DMS 273 (cell line): ENCODE measurements around the gene ASF1A.

ENCODE experiments used
- DNase-seq: peaks from one replicate; lab custom pipeline; 2025; ENCODE audit not compliant: unreplicated experiment; lab: John Stamatoyannopoulos, UW

ASF1A gene

DNA sequence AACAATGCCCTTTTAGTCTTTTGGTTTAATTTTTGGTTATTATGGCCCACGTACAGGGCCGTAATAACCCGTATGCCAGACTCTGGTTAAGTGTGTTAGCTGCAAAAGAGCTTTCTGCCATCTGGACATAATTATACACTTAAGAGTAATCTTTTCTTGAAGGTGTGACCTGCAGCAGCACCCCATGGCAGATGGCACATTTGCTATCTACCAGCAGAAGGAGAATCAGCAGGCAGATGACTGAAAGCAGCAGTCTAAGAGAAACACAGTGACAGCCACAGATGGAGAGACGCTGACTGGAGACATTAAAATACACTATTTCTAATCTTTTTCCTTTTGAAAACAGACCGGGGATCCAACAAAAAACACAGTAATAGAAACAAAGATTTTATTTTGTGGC is 18.7 kb downstream of the ASF1A start:
- DNase-seq = peak; percentile 97

DNA sequence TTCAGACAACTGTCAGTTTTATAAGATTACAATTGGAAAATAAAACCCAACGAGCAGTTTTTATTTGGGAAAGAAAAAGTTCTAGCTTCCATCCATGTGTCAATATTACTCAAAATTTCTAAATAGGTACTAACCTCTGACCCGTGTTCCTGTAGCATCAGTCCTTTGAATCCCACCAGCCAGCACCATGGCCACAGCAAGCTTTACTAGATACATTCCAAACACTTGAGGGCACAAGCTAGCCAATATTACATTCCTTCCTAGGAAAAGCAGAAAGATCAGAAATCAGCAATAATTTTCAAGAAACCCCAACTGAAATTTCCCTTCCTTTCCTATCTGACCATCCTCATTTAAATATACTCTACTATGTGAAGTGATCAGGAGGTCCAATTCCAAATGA is 19.2 kb downstream of the ASF1A start:
- DNase-seq = peak; percentile 31

DNA sequence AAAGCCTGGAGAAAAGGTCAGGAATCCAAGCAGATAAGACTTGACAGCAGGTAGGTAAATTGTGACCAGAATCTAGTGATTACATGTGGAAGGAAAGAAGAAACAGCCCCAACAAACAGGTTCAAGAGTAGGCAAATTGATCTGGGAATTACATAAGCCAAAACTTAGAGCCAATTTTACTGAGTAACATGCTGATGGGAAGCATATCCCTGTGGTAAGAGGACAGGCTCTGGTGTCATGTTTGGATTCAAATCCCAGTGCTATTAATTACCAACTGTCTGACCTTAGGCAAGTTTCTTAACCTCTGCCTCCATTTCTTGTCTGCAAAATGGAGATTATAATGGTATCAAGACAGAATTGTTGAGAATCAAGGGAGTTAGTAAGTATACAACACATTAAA is 20.6 kb downstream of the ASF1A start:
- no peak for DNase-seq

DNA sequence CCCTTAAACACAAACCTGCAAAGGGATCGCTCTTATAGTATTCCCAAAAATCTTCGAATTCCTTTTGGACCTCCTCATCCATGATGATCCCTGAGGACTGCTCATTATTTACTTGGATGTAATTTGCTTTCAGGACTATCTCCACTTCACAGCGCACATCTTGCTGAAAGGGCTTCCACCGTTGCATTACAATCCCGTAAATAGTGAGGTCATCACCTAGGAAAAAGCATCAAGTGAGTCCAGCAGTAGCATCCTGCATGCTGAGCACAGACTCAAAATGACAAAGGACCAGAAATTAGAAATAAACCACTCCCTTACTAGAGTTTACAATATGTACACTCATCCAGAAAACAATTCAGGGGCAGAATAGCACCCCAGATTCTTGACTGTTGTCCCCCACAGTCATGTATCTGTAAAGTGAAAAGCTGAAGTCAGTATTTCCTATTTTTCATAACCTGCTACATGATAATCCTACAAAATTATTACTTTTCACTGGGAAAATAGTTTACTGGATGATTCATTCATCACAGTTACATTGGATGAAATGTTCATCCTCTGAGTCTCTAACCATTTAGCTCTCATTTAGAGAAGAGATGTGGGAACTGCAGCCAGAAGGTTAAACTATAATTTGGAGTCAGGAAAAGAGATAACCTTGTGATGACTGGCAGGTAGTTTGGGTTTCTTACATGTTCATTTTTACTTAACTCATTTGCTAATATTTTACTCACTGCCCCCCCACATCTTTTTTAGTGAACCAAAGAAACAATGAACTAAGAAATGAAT is 23.8 kb downstream of the ASF1A start:
- no peak for DNase-seq

DNA sequence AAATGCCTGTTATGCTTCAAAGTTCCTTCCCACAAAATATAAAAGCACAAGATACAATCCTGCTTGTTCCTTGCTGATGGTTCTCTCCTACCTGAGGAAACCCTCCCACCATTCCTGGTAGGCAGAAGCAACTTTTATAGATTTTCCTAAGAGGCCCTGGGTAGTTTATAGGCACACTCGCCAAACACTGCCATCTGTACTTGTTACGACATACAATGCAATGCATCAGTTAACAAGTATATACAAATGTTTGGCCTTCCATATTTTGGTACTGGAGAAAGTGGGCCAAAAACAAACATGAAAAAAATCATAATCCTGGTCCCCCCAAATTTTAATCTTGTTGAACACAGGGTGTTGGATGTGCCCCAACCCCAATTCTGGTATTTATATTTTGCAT is 24.4 kb downstream of the ASF1A start:
- peak; percentile 59 for DNase-seq

DNA sequence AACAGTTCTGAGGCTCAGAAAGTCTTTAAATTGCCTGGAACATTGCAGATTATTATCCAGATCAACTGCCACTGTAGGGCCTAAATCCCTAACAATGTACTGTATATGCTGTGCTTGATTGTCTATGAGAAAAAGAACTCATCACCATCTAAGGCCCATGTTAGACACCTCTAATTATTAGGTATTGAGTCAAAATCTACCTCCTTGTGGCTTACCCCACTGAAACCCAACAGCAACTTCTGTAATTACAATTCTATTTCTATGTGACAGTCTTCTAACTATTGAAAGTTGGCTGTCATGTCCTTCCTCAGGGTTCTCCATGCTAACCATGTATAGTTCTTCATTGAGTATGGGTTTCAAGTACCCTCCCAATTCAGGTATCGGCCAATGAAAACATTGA is 27.1 kb downstream of the ASF1A start:
- DNase-seq = no peak

DNA sequence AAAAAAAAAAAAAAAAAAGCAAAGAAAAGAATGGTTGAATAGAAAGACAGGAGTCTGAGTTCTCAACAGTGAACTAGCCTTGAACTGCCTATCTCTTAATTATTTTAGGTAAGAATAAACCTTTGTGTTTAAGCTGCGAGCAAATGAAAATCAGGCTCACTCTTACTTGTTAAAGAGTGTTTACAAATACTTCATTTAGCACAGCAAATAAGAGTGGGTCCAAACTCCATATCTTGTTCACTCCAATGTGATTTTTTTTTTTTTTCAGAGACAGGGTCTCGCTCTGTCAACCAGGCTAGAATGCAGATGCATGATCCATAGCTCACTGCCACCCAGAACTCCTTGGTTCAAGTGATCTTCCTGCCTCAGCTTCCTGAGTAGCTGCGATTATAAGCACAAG is 29.1 kb downstream of the ASF1A start:
- DNase-seq = no peak

DNA sequence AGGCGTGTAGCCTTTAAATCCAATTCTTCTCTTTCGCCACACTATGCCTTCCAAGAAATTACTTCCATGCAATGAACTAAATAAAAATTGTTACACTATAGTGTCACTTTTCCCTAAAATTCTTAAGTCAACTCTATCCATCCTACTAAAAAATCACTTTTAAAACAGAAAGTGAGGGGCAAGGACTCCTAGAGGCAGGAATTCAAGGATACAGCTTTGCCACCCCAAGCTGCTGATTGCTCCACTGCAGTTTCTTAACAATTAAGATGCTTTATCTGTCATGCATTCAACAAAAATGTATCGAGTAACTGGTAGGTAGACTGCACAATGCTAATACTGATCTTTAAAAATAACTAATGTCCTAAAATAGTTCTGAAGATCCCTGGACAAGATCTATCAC is 36.7 kb downstream of the ASF1A start:
- no peak for DNase-seq

DNA sequence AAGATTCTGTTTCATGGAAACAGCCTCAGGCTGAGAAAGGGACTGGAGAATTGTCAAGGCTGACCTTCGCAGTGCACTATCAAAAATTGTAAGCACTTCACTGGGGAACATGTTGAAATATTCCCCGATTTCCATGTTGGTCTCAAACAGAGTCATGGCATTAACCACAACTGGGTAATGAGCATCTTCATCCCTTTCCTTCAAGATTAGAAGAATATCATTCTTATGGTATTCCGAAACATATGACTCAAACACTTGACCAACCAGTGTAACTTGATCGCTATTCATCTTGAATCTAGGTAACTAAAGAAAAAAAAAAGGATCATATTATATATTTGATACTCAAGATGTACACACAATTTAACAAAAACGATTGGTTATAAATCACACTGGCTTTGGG is 37.5 kb downstream of the ASF1A start:
- no peak for DNase-seq

DNA sequence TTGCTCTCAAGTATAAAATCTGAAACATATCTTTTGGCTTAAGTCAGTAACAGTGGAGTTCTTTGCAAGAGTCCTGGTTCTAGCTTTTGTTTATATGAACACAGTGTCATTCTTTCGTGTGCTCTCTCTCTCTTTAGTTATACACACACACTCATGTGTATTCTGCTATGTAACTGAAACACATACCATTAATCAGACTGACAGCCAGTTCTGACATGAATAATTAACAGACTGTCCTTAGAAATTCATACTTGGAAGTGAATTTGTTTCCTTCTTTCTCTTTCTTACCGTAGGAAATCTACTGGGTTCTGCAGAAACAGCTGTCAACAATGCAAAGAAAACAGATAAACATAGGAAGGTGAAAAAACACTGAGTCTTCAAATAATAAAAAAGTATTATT is 38.5 kb downstream of the ASF1A start:
- no peak for DNase-seq

DNA sequence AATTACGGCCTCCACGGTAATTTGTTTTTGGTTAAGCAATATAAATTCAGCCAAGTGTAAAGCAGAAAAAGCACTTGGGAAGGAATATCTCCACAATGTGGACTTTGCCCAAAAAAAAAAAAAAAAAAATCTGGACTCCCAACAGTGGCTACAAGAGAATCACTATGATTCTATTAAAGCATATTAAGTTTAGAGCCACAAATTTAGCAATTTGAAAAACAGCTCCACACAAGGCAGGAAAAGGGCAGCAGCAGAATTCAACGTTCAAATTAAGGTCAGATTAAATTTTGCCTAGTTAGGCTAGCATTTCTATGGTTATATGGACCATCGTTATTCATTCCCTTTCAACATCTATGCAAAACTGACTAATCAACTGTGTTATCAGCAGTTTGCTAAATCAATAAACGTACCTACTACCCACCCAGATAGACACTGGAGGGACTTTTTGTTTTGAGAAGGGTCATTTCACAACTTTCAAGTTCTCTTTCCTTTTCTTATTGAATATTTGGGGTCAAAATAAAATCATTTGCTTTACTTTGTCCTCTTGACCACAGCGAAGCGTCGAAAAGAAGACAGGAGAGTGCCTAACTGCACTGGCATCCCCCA is 40.0 kb downstream of the ASF1A start:
- DNase-seq = no peak

DNA sequence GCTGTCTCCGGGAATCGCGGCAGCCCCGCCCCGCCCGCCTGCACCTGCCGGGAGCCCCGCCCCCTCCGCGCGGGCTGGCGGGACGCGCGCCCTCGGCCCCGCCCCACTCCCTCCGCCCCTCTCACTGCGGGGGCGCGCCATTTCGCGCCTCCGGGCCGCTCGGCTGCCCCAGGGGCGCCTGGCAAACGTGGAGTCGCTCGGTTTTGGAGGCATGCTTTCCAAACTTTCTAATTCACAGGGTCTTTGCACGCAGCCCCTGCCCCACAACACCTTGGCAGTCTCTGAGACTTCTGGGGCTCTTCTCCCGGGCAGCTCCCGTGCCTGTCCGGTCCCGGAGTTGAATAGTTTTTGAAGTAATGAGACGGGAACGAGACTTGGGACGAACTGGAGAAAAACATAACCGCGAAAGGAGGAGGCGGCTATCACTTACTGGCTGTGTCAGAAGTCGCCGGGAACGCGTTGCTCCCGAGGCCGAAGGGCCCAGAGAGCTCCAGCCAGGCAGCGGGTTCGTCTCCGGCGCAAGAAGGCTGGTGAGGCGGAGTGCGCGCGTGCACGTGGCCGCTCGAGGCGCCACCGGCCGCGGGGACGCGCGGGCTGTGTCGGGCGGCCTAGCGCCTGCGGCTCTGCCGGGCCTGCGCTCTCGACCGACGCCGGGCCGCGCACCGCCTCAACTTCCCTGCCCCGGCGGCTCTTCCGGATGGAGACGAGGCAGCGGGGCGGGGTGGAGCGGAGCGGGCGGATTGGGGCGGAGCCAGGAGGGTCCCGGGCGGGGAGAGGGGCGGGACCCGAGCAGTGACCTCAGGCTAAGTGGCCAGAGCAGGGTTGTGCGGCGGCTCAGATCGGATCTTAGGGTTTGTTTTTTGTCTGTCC is 40.7 kb downstream of the ASF1A start, which contains the start of gene MCM9:
Gene MCM9 (minus strand): TSS at position 699 of the 870 bp plus-strand sequence. CDS start 3,436 bp downstream, outside the sequence.
- peak; percentile 98 for DNase-seq

DNA sequence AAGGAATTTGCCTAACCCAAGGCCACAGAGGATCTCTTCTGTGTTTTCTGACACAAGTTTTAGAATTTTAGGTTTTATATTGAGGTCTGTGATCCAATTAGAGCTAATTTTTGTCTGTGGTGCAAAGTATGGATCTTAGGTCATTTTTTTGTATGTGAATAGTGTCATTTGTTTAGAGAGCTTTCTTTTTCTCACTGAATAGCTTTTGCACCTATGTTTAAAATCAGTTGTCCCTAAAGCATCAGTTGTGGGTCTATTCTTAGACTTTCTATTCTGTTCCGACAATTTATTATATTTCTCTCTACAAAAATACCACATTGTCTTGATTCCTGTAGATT is 41.3 kb downstream of the ASF1A start:
- no peak for DNase-seq

DNA sequence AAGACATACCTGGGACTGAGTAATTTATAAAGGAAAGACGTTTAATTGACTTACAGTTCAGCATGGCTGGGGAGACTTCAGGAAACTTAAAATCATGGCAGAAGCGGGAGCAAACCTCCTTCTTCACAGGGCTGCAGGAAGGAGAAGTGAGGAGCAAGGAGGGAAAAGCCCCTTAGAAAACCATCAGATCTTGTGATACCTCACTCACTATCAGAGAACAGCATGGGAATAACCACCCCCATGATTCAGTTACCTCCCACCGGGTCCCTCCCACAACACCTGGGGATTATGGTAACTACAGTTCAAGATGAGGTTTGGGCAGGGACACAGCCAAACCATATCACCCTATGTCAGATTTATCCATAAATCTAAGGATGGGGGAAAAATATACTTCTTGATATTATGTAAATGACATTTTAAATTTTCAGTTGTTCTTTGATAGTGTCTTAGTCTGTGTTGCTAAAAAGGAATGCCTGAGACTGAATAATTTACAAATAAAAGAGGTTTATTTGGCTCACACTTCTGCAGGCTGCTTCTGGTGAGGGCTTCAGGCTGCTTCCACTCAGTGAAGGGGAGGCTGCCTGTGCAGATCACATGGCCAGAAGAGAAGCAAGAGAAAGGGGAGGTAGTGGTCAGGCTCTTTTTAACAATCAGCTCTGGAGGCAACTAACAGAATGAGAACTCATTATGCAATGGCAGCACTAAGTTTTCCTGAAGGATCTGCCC is 42.2 kb downstream of the ASF1A start:
- no peak for DNase-seq

DNA sequence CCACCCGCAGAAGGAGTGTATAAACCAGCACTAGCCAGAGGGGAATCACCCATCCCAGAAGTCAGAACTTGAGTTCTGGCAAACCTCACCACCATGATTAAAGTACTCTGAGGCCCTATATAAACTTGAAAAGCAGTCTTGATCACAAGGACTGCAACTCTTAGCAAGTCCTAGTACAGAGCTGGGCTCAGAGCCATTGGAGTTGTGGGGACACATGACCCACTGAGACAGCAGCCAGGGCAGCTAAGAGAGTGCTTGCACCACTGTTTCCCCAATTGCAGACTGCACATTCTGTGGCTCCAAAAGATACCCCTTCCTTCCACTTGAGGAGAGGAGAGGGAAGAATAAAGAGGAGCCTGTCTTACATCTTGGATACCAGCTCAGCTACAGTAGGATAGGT is 45.7 kb downstream of the ASF1A start:
- DNase-seq = no peak

DNA sequence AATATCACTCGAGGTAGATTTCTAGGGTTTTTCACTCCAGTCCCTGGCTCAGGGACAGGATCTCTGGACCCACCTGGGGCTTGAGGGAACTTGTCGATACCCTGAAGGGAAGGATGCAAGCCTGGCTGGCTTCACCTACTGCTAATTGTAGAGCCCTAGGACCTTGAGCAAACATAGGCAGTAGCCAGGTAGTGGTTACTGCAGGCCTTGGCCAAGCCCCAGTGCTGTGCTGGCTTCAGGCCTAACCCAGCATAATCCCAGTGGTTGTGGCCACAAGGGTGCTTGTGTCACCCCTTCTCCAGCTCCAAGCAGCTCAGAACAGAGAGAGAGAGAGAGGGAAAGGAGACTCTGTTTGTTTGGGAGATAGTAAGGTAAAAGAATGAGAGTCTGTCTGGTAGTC is 46.8 kb downstream of the ASF1A start:
- DNase-seq = peak; percentile 6

DNA sequence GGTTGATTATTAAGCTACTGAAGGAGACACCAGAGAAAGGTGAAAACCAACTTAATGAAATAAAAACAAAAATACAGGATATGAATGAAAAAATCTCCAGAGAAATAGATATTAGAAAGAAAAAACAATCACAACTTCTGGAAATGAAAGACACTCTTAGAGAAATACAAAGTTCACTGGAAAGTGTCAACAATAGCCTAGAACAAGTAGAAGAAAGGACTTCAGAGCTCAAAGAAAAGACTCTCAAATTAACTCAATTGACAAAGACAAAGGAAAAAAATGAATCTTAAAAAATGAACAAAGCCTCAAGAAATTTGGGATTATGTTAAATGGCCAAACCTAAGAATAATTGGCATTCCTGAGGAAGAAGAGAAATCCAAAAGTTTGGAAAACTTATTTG is 51.3 kb downstream of the ASF1A start:
- no peak for DNase-seq

DNA sequence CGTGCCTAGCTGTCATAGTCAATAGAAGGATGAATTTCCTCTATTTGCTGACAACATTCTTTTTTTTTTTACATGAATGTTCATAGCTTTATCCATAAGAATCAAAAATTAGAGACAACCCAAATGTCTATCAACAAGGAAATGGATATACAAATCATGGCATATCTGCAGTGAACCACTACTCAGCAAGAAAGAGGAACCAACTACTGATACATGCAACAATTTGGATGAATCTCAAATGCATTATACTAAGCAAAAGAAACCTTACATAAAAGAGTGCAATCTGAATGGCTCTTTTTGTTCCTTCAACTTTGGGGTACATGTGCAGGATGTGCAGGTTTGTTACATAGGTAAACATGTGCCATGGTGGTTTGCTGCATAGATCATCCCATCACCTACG is 58.7 kb downstream of the ASF1A start:
- no peak for DNase-seq

DNA sequence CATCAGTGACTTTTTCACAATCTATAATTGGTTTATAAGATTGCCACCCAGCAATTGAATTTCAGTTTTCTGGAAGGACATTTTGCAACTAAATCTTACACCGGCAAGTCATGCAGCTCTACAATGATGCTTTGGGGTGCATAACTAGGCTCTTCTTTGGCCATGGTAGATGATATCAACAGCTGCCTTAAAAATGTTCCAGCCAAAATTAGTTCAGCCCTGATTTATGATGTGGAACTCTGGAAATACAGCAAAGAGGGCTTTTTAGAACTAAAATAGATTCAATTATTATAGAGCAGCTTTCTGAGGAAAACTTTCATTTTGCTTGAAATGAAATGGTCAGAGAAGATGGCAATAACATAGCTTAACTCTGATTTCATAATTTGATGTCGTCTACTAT is 59.4 kb downstream of the ASF1A start:
- no peak for DNase-seq
